Fibroblast of skin of right quadriceps (primary cell): ENCODE data around the gene ADRA2A.

Experiments used
- DNase-seq: peaks from one replicate; pipeline ENCODE4 v3.0.0-alpha.2; 2013

ADRA2A gene

DNA sequence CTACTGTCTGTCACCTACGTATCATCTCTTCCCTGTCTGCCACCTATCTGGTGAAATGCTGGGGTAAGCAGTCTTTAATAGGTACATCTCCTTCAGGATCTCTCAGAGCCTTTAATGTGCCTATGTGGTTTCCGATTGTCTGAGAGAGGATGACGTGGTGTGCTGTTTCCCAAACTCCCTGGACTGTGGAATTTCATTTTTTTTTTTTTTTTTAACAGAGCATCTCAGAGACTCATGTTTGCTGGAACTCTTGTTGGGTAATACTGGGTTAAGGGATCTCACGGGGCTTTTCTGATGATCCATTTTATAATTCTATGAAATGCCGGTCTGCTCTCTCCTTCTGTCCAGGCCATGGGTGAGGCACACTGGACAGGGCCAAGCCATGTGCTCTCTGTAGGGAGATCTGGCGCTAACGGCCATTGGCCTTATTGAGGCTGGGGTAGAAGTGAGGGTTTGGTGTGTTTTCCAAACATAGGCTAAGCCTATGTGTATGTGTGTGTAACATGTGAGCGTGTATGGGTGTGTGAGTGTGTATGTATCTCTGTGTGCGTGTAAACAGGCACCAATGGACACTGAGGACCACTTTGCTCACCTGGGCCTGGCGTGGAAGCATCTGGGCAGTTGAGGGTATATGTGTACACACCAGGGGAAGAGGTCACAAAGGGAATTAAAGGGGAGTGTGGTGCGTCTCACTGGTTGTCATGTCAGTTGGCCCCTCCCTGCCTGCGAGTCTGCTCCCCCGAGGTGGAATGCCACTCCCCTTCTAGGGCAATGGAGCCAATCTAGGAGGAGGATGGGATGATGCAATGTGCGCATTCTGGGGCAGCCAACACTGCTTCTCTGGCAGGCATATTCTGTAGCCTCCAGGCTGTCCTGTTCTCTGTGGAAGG, 7.8 kb downstream of the ADRA2A start:
- no peak for DNase-seq

DNA sequence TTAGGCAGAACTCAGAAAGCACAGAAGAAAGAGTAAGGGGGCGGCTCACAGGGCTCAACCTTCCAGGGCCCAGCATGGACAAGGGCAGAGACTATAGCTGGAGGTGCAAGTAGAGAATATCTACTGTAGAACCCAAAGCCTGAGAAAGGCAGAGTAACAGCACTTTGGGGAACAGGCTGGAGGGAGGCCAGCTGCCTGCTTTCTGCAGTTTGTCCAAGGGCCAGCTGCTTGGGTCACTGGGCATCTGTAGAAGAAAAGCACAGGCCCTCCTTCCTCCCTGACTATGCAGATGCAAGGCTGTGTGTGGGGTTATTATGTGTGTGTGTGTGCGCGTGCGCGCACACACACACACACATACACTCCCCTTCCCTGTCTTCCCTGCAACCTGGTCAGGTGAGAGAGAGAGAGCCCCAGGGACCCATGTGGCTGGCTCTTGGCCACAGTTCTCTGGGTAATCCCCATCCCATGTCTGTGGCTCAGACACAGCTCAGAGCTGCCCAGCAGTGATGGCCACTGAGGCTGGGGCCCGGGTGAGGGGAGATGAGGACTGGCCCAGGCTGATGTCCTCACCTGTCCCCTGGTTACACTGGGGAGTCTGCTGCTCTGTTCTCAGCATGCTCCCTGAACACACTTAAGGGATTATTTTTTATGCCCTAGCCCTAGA, 9.0 kb downstream of the ADRA2A start:
- no peak for DNase-seq

DNA sequence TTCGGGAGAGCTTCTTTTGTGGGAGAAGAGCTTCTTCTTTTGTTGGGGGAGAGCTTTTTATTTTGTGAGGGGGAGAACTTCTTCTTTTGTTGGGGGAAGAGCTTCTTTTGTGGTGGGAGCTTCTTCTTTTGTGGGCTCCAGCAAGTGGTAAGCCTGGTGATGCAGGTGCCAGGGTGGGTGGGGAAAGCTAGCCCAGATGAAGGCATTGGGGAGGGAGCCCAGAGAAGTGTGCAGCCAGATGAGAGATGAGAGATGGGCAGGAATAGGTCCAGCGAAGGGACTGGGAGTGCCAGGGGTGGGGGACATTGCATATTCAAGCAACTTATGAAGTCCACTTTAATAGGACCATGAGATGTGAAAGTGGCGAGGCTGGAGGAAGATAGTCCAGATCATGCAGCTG, 9.7 kb downstream of the ADRA2A start:
- DNase-seq: no peak

DNA sequence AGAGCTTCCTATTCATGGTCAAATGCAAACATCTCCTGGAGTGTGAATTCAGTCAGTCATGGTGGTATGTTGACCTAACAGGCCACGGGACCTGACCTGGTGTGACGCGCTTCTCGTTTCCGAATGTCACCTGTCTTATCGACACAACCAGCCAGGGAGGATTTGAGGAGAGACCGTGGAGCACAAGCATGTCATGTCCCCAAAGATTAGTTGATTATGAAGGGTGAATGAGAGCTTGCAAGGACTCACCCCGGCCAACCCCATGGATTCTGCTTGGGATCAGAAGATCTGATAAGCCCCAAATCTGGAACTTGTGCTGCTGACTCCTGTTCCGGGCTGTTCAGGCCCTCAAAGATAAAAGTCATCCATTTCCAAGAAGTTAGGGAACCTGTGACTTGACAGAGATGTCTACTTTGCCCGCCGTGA, 10.5 kb downstream of the ADRA2A start:
- no peak for DNase-seq

DNA sequence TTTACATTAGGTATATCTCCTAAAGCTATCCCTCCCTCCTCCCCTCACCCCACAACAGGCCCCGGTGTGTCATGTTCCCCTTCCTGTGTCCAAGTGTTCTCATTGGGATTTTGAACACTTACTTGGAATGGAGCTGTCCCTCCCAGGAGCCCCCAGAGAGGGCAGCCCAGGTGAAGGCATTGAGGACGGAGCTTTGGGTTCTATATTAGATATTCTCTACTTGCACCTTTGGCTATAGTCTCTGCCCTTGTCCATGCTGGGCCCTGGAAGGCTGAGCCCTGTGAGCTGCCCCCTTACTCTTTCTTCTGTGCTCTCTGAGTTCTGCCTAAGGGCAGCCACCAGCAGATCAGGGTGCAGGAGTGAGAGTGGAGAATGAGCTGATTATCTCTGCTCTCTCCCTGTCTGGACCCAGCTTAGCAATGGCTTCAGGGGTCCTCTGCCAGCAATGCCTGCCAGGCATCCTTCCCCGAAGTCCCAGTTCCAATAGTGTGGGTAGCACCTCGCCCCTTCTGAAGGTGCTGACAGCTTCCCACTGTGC, 11.2 kb downstream of the ADRA2A start:
- DNase-seq: no peak

DNA sequence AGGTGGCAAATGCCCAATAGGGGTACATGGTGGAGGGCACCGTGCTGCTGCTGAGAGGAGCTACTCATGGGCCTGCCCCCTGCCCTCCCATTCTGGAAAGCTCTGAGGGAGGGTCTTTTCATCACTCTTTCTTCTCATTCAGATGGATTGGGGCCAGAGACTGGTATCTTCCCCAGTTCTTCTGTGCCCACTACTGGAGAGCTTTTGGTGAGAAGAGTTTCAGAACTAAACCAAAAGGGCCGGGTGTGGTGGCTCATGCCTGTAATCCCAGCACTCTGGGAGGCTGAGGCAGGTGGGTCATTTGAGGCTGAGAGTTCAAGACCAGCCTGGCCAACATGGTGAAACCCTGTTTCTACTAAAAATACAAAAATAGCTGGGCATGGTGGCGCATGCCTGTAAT, 12.5 kb downstream of the ADRA2A start:
- no peak for DNase-seq

DNA sequence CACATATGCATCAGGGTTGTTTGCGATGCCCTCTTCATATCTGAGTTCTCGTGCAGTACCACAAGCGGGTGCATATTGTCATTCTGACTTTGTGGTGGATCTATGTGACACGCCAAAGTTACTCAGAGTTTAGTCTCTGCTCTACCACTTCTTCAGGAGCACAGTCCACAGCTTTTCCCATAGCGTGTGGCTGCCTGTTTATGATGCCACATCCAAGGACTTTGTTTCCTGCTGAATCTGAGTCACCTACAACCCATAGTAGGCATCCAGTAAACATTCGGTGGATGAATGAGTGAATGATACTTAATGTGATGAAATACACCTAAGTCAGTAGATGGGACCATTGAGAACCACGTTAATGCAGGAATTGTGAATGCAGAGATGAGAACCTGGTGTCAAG, 15.0 kb downstream of the ADRA2A start:
- no peak for DNase-seq

DNA sequence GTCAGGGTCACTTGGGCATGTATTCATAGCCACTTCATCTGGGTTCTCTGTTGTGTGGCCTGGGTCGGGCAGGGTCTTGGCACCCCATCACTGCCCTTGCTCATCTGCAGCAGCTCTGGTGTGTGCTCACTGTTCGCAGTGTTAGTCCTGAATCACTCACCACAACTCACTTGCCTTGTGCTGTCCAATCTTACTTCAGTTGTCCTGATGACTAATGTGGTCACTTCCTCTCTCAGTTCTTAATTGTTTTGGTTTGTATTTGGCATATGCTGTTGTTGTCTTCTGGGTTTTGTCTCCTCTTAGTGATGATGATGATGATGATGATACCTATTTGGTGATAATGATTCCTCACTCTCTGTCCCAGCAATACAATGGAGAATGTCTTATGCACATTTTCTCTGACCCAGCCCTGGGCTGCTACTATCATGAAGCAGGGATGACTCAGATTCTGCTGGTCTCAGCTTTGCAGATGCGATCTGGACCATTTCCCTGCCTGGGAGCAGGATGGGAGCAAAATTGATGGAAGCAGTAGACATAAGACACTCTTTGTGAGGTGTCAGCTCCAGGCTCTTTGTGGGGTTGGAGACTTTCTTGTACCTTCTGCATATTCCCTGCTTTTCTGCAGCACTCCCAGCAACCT, 17.0 kb downstream of the ADRA2A start:
- DNase-seq: no peak

DNA sequence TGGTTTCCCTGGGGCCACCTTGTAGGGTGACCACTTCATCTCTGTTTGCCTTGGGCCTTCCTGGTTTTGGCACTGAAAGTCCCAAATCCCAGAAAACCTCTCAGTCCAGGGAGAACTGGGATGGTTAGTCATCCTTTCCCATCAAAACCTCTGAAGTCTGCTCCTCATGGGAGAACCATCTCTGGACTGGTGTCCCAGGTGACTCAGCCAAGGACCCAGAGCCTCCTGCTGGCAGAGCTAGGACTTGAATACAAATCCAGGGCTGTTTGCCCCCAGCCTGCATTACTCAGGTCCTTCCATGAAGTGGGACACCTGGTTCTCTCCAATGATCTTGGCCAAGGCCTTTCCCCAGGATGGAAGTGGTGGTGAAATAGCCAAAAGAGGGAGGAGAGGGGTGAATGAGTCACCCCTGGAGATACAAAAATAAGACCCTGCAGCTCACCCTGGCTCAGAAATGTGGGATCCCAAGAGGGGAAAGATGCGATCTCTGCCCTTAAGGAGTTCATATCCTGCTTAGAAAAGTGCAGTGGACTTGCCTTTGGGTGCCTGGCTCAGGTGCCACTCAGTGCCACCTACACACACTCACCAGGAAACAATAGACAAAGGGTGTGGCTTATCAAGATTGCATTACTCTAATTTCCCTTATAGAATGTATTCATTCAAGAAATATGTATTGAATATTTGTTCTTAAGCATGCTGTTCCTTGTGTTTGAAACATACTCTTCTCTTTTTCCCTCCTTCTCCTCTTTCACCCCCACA, 22.0 kb downstream of the ADRA2A start:
- DNase-seq: no peak

DNA sequence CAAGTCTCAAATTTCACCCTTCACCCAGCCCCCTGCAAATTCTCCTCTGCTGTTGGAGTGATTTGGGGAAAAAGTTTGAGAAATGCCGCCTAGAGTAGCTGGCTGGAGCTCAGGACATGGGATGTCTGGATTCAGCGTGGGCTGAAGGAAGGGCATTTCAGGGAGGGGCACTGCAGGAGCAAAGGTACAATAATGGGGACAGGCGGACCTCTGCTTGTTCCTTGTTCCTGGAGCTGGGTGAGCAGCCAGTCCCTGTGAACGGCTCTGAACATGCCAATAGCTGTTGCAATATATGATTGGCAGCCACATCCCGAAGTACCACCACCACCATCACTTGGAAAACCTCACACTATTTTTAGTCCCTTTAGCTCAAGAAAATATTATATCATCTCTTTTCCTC, 23.4 kb downstream of the ADRA2A start:
- DNase-seq: no peak

DNA sequence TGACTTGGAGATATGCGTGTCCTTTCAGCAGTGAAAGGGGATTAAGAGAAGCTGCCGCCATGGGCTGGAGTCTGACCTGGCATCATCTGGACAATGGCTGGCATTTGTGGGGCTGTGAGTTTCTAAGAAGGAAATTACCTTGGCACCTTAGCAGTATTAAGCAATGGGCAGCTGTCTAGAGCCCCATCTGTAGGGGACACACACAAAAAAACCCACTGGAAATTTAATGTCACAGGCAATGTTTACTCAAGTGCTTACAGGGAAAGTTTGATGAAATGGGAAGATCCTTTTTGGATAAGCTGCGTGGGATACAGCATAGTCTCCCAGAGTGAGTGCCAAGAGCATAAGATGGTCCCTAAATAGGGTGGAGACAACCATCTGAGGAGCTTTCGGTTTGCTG, 25.0 kb downstream of the ADRA2A start:
- DNase-seq: no peak

DNA sequence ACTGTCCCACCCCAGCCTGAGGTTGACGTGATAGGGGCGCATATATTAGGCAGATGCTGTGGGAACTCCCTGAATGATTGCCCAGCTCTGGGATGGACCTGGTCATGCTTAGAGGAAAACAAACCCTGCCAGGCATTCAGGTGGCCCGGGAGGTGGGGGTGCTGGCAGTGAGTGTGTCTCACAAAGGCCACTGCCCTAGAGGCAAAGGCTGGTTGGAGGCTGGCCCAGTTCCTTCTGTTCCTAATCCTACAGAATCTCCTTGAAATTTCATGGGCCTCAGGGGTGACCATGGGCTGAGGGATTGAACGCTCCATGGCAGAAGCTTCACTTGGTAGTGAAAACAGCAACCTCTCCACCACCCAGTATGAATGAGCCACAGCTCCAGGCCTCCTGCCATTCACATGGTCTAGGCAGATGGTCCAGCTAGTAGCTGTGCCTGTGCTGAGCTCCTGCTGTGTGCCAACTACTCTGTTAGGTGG, 25.6 kb downstream of the ADRA2A start:
- DNase-seq: no peak

DNA sequence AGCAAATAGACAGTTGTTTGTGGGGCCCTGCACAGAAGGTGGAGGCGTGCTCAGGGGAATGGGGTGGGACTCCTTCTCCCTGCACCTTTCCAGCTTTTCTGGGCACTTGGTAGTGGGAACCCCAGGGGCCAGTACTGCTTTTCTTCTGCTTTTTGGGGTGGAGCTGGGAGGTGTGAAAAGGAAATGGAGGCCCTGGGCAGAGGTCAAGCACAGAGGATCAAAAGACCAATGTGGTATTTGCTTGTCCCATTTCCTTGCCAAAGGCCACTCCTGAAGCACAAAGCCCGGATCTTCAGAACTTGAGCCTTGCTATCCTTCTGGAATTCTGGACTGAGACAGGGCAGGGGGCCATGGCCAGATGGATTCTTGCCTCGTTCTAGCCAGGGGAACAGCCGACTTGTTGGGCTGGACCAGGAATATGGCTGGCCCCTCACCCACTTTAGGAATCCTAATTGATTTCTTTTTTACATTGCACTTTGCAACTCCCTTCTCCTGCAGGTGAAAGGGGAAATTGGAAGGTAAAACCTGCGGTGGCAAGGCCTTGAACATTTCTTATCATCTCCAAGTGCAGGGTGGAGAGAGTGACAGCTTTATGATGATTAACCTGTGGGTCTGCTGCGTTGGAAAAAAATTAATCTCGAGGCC, 26.5 kb downstream of the ADRA2A start:
- DNase-seq: no peak

DNA sequence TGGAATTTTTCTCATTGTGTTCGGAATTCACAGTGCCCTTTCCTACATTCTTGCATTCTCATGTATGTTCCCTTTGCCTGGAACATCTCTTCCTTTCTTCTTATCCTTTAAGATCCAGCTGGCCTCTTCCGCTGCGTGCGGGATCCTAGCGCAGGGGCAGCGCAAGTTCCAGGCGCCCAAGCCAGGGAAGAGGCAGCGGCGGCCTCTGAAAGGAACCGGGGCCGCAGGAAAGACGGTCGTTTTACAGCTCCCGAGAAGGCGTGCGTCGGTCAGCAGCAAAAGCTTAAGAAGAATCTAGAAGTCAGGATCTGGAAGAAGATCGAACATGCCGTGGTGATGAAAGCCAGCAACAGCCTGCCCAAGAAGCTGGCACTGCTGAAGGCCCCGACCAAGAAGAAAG, 28.0 kb downstream of the ADRA2A start:
- no peak for DNase-seq

DNA sequence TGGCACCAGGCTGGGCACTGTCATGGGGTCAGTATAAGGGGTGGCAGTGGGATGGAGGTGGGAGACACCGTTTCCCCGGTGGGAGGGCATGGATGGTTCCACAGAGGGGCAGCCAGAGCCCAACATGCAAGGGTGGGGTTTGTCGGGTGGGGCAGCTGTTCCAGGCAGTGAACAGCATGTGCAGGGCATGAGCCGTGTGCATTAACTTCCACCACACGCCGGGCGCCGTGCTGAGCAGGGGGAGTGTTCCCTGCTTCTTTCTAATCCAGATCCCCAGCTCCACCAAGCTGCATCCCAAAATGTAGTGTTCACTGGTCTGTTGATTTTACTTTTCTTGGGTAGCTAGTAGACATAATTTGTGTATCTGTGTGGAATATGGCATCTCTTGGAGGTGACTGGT, 29.3 kb downstream of the ADRA2A start:
- DNase-seq: no peak

DNA sequence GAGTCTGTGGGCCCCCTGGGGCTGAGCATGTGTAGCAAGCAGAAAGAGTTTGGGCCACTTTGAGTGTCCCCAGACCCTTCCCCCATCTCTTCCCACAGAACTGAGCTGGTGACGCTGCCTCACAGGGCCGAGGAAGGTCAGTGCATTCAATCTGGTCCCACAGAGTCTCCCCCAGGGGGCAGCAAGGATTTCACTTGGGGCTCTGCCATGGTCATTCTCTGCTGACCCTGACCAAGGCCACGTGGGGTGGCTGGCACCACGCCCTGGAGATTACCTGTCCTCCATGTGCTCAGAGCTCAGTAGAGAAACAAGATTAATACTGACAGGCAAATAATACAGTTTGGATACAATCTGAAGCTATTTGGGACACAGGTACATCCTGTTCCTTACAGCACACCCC, 30.2 kb downstream of the ADRA2A start:
- DNase-seq: no peak

DNA sequence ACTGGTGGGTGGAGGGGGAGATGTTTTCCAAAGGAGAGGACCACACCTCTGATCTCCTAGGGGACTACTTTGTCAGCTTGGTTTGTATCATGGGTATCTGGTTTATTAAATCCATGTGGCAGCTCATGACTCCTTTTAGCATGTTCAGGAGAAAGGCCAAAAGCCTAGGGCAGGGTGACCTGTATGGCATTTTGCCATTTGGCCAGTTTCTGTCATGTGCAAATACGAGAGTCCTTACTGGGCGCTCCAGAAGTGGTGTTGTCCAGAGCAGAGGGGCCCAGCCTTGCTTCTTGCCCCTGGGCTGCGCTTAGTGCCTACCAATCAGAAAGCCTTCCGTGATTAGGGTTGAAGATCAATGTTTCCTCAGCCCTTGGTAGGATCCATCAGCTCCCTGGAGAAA, 31.0 kb downstream of the ADRA2A start:
- DNase-seq: no peak

DNA sequence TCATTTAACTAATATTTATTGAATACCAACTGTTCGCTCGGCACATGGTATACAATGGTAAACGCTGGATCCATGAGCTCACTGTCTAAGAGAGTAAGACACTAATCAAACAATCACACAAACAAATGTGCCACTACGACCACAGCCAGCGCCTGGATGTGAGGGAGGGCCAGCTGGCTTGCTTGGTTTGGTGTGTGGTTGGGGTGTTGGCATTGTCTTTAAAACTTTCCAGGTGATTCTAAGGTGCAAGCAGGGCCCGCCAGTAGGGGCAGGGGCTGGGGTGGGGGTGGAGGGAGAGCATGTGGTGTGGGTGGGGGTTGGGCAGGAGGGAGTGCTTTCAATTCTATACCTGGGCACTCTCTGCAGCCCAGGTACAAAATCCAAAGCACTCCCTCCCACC, 31.6 kb downstream of the ADRA2A start:
- no peak for DNase-seq

DNA sequence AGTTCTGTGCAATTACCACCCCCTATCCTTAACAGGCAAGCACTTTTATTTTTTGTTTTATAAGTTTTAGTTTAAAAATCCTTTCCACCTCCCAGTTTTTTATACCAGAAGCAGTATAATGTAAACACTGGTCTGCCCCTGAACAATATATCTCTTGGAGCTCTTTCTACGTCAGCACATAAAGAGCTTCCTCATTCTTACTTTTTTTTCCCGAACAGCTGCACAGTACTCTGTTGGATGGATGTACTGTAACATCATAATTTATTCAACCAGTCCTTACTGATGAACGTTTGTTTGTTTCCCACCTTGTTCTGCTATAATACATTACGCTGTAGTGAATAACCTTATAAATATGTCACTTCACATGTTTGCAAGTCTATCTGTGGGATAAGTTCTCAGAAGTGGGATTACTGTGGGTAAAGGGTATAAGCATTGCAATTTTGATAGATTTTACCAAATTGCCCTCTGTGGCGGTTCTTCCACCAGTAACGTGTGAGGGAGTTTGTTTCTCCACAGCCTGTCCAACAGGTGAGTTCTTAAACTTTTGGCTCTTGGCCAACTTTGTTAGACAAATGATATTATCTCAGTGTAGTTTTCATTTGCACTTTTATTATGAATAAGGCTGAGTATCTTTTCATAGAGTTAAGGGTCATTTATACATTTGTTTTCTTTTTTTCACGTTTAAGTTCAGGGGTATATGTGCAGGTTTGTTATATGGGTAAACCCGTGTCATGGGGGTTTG, 32.8 kb downstream of the ADRA2A start:
- no peak for DNase-seq

DNA sequence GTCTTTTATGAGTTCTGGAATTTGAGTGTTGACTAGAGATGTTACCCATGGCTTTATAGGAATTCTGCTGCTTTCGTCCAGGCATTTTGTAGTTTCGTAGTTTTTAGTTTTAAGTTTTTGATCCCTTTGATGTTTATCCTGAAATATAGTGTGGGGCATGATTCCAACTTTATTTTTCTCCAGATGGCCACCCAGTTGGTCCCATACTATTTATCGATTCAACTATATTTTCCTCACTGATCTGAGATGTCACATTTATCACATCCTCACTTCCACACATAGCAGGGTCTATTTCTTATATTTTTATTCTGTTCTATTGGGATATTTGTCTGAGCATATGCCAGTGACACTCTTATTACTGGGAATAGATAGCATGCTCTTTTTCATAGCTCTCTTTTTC, 33.9 kb downstream of the ADRA2A start:
- no peak for DNase-seq

DNA sequence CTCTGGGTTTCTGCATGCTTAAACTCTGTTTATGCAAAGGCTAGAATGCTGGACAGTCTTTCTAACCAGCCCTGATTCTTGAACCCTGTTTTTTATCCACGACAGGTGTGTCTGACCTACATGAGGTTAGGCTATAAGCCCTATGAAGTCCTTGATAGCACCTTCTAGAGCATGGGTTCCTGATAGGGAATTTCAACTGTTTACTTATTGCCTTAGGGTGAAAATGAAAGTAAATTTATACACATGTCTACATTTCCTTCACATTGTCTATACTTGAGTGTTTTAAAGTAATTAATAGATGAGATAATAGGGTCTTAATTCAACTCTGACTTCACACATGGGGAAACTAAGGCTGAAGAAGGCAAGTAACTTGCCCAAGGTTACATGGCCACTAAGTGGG, 35.5 kb downstream of the ADRA2A start:
- DNase-seq: no peak
